ENCODE results near the gene COBL. TPM values are rescaled to one million over a fixed set of nuclear protein-coding genes. Genes with fewer than 3 reads are reported as not detected.

COBL gene
- total RNA-seq, 2 experiments from 2014 or later: not detected

GRCh38 chr7:51113962-51114361 is 202.6 kb downstream of the COBL start:
- ChIA-PET POLR2A (no interaction called here), CTCF (no interaction called here)
- H3K4me1 Mint-ChIP-seq: no peaks in the 10 kb centered on the region
- H3K4me3 Mint-ChIP-seq: no peak overlapping the region
- intact Hi-C loops (cut with DNase I, micrococcal nuclease): no loop called here
- no peak for ATAC-seq
- peaks cover 2% of the 10 kb centered on the region for H3K36me3 Mint-ChIP-seq (ENCODE audit: low read depth)
- no peak overlapping the region for H3K27ac Mint-ChIP-seq
- no peak for DNase-seq
- H3K9me3 Mint-ChIP-seq (ENCODE audit: low read depth): peaks cover 8% of the 10 kb centered on the region
- no peaks in the 10 kb centered on the region for H3K27me3 Mint-ChIP-seq

- ChIA-PET POLR2A (no interaction called here), CTCF (no interaction called here)
- DNase-seq (no peak), ATAC-seq (no peak)
- Mint-ChIP-seq H3K36me3 (ENCODE audit: low read depth) (peaks cover 2% of the 10 kb centered on the region), H3K27ac (no peak overlapping the region), H3K4me3 (no peak overlapping the region), H3K4me1 (no peaks in the 10 kb centered on the region), H3K27me3 (no peaks in the 10 kb centered on the region), H3K9me3 (ENCODE audit: low read depth) (peaks cover 8% of the 10 kb centered on the region)
- intact Hi-C loops (cut with DNase I, micrococcal nuclease): no loop called here
Measured at GRCh38 chr7:51113560-51113959, 203.0 kb downstream of the COBL start.

GRCh38 chr7:51111241-51111940 is 205.2 kb downstream of the COBL start:
- ATAC-seq: no peak
- intact Hi-C loops (cut with DNase I, micrococcal nuclease): no loop called here
- no peak for DNase-seq
- CTCF ChIA-PET: interaction anchor here (0.5 kb wide), 1 partner anchor 26 kb away, joined by 4 read pairs; no protein-coding TSS in a partner anchor
- H3K4me3 Mint-ChIP-seq: no peak overlapping the region
- peaks cover 8% of the 10 kb centered on the region for H3K9me3 Mint-ChIP-seq (ENCODE audit: low read depth)
- POLR2A ChIA-PET: no interaction called here
- H3K27me3 Mint-ChIP-seq: no peaks in the 10 kb centered on the region
- H3K27ac Mint-ChIP-seq: no peak overlapping the region
- H3K36me3 Mint-ChIP-seq (ENCODE audit: low read depth): peaks cover 2% of the 10 kb centered on the region
- no peaks in the 10 kb centered on the region for H3K4me1 Mint-ChIP-seq

GRCh38 chr7:51108134-51108533 is 208.5 kb downstream of the COBL start:
- no peak for DNase-seq
- intact Hi-C loops (cut with DNase I, micrococcal nuclease): no loop called here
- Mint-ChIP-seq H3K27ac (no peak overlapping the region), H3K4me3 (no peak overlapping the region), H3K27me3 (no peaks in the 10 kb centered on the region), H3K36me3 (ENCODE audit: low read depth) (no peaks in the 10 kb centered on the region), H3K9me3 (ENCODE audit: low read depth) (no peaks in the 10 kb centered on the region), H3K4me1 (no peaks in the 10 kb centered on the region)
- ChIA-PET CTCF (no interaction called here), POLR2A (no interaction called here)
- ATAC-seq: no peak

- no peak overlapping the region for H3K4me3 Mint-ChIP-seq
- ATAC-seq (no peak), DNase-seq (no peak)
- POLR2A ChIA-PET: no interaction called here
- H3K27ac Mint-ChIP-seq: no peak overlapping the region
- no peaks in the 10 kb centered on the region for H3K36me3 Mint-ChIP-seq (ENCODE audit: low read depth)
- intact Hi-C loops (cut with DNase I, micrococcal nuclease): no loop called here
- no peaks in the 10 kb centered on the region for H3K4me1 Mint-ChIP-seq
- H3K9me3 Mint-ChIP-seq (ENCODE audit: low read depth): no peaks in the 10 kb centered on the region
- H3K27me3 Mint-ChIP-seq: no peaks in the 10 kb centered on the region
- CTCF ChIA-PET: no interaction called here
Measured at GRCh38 chr7:51104278-51104677, 212.3 kb downstream of the COBL start.

- intact Hi-C loops (cut with DNase I, micrococcal nuclease): no loop called here
- H3K4me1 Mint-ChIP-seq: no peaks in the 10 kb centered on the region
- H3K27me3 Mint-ChIP-seq: no peaks in the 10 kb centered on the region
- ChIA-PET POLR2A (no interaction called here), CTCF (no interaction called here)
- H3K4me3 Mint-ChIP-seq: no peak overlapping the region
- no peak overlapping the region for H3K27ac Mint-ChIP-seq
- no peaks in the 10 kb centered on the region for H3K36me3 Mint-ChIP-seq (ENCODE audit: low read depth)
- ATAC-seq (no peak), DNase-seq (no peak)
- H3K9me3 Mint-ChIP-seq (ENCODE audit: low read depth): no peaks in the 10 kb centered on the region
Measured at GRCh38 chr7:51103718-51104117, 212.9 kb downstream of the COBL start.

- Mint-ChIP-seq H3K9me3 (ENCODE audit: low read depth) (peaks cover 5% of the 10 kb centered on the region), H3K4me1 (no peaks in the 10 kb centered on the region), H3K27me3 (no peaks in the 10 kb centered on the region), H3K4me3 (no peak overlapping the region), H3K27ac (no peak overlapping the region), H3K36me3 (ENCODE audit: low read depth) (peaks cover 1% of the 10 kb centered on the region)
- DNase-seq (no peak), ATAC-seq (peak; percentile 33)
- ChIA-PET CTCF (no interaction called here), POLR2A (no interaction called here)
- intact Hi-C loops (cut with DNase I, micrococcal nuclease): no loop called here
Measured at GRCh38 chr7:51102828-51103227, 213.8 kb downstream of the COBL start.

GRCh38 chr7:51101111-51101757 is 215.4 kb downstream of the COBL start:
- CTCF ChIA-PET: interaction anchor here (0.7 to 1.0 kb wide), 2 partner anchors 11 to 33 kb away, joined by 3 read pairs; no protein-coding TSS in a partner anchor
- H3K27ac Mint-ChIP-seq: no peak overlapping the region
- peaks cover 5% of the 10 kb centered on the region for H3K9me3 Mint-ChIP-seq (ENCODE audit: low read depth)
- DNase-seq: no peak
- H3K4me1 Mint-ChIP-seq: no peaks in the 10 kb centered on the region
- intact Hi-C loops (cut with DNase I, micrococcal nuclease): no loop called here
- peaks cover 4% of the 10 kb centered on the region for H3K36me3 Mint-ChIP-seq (ENCODE audit: low read depth)
- no peaks in the 10 kb centered on the region for H3K27me3 Mint-ChIP-seq
- ATAC-seq: no peak
- POLR2A ChIA-PET: no interaction called here
- H3K4me3 Mint-ChIP-seq: no peak overlapping the region

GRCh38 chr7:51090411-51090810 is 226.2 kb downstream of the COBL start:
- Mint-ChIP-seq H3K9me3 (ENCODE audit: low read depth) (peaks cover 23% of the 10 kb centered on the region), H3K27ac (no peak overlapping the region), H3K27me3 (no peaks in the 10 kb centered on the region), H3K36me3 (ENCODE audit: low read depth) (peaks cover 8% of the 10 kb centered on the region), H3K4me1 (no peaks in the 10 kb centered on the region), H3K4me3 (no peak overlapping the region)
- ChIA-PET CTCF (interaction anchor here (0.7 to 2.5 kb wide), 5 partner anchors 10 to 90 kb away, joined by 3 to 9 read pairs (median 3); no protein-coding TSS in a partner anchor), POLR2A (no interaction called here)
- DNase-seq: no peak
- intact Hi-C loops (cut with DNase I, micrococcal nuclease): no loop called here
- ATAC-seq: no peak

- H3K9me3 Mint-ChIP-seq (ENCODE audit: low read depth): peaks cover 3% of the 10 kb centered on the region
- ChIA-PET POLR2A (no interaction called here), CTCF (interaction anchor here (0.6 to 1.4 kb wide), 2 partner anchors 77 to 107 kb away, joined by 3 to 4 read pairs; no protein-coding TSS in a partner anchor)
- H3K36me3 Mint-ChIP-seq (ENCODE audit: low read depth): no peaks in the 10 kb centered on the region
- H3K27ac Mint-ChIP-seq: no peak overlapping the region
- DNase-seq: no peak
- no peaks in the 10 kb centered on the region for H3K4me1 Mint-ChIP-seq
- no peaks in the 10 kb centered on the region for H3K27me3 Mint-ChIP-seq
- intact Hi-C loops (cut with DNase I, micrococcal nuclease): no loop called here
- no peak overlapping the region for H3K4me3 Mint-ChIP-seq
- no peak for ATAC-seq
Measured at GRCh38 chr7:51085034-51085692, 231.4 kb downstream of the COBL start.

GRCh38 chr7:51084121-51084520 is 232.5 kb downstream of the COBL start:
- ChIA-PET CTCF (interaction anchor here (0.7 to 1.4 kb wide), 2 partner anchors 77 to 78 kb away, joined by 3 to 4 read pairs; no protein-coding TSS in a partner anchor), POLR2A (no interaction called here)
- DNase-seq (no peak), ATAC-seq (no peak)
- Mint-ChIP-seq H3K27ac (no peak overlapping the region), H3K4me1 (no peaks in the 10 kb centered on the region), H3K36me3 (ENCODE audit: low read depth) (no peaks in the 10 kb centered on the region), H3K4me3 (no peak overlapping the region), H3K9me3 (ENCODE audit: low read depth) (no peaks in the 10 kb centered on the region), H3K27me3 (no peaks in the 10 kb centered on the region)
- intact Hi-C loops (cut with DNase I, micrococcal nuclease): no loop called here

All from activated CD4-positive, alpha-beta T cell treated with anti-CD3 and anti-CD28 coated beads for 36 hours (primary cell).